ENCODE results near the gene TLE6.
A peak's percentile ranks its signal among the peaks of the same experiment; 100 is the strongest.
"Not testable (repeated sequence)": the region's sequence is repeated elsewhere in the genome, so short reads cannot be mapped to it uniquely, and the experiment has no call there.

The TLE6 gene

DNA sequence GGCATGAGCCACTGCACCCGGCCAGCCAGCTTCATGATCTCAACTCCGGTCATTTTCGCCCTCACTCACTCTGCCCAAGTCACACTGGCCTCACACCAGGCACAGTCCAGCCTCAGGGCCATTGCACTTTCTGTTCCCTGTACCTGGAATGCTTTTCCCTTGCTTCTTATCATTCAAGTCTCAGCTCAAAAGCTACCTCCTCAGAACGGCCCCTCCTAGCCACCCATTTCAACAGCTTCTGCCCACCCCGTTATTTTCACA is 54.2 kb downstream of the TLE6 start:
- DNase-seq: no peak

DNA sequence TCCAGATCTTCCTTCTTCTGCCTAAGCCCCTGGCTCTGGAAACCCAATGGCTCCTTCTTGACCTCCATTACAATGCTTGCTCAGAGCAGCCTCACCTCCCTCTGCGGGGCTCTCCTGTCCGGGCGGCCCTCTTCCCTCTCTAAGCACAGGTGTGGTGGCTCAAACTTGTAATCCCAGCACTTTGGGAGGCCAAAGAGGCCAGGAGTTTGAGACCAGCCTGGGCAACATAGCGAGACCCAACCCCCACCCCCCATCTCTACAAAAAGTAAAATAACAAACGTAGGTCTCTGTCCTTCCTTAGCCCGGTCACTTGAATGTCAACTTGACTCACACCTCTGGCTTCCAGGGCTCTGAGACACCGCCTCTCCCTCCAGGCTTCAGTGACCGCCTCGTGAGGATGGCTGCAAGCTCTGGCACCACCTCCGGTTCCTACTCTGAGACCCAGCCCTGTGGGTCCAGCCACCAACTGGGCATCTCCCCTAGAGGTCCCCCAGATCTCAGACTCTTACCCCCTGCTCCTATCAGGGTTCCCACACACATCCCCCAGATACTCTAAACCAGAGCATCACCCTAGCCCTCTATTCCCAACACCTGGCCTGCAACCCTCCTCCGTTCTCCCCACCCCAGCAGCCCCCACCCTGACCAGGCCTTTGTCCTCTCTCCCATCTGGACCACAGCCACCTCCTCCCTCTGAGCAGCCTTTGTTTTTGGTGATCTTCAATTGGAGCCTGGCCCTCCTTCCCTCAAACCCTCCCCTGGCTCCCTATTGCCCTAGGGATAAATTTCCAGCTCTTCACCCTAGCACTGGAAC is 56.4 kb downstream of the TLE6 start:
- no peak for DNase-seq

DNA sequence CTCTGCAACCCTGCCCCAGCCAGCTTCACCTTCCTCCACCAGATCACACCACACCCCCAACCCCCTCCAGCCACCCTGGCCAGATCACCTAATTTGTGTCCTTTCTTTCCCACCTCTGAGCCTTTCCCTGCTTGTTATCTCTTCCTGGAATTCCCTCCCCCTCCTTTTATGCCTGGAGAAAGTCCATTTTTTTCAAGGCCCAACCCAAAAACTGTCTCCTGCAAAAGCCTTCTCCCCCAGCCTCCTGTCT is 57.0 kb downstream of the TLE6 start:
- DNase-seq: no peak

DNA sequence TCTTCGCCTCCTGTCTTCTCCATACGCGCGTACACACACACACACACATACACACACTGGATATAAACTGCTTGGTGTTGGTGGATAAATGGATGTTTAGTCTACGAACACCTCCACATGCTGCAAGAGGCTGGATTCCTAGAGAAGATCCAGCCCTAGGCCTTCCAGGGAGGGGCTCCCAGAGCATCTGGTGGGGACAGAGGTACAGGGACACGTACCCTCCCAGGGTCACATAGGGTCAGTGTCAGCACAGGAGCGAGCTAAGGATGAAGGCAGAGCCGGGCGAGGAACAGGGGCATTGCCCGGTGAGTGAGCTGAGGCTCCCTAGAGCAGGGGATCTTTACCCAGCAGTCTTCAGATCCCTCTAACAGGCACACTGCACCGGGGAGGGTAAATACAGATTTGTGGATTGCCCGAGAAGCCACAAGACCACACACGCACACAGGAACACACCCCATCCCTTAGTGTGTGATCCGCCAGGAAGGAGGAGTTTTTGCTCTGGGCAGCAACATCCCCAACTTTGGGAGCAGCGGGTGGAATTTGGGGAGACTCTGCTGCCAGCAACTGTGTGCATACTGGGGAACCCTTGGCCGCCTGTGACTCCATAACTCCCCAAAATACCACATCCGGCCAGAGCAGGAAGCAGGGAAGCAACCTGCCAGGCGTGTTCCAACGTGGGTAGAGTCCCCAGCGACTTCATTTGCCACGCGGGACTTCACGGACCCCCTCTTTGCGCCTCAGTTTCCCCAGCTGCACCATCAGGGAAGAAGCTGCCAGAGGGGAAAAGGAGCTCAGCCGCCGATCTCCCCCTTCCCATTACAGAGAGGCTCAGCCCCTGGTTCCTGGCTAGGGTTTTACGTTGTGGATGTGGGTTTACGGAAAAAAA is 57.5 kb downstream of the TLE6 start:
- peak; percentile 52 for DNase-seq

DNA sequence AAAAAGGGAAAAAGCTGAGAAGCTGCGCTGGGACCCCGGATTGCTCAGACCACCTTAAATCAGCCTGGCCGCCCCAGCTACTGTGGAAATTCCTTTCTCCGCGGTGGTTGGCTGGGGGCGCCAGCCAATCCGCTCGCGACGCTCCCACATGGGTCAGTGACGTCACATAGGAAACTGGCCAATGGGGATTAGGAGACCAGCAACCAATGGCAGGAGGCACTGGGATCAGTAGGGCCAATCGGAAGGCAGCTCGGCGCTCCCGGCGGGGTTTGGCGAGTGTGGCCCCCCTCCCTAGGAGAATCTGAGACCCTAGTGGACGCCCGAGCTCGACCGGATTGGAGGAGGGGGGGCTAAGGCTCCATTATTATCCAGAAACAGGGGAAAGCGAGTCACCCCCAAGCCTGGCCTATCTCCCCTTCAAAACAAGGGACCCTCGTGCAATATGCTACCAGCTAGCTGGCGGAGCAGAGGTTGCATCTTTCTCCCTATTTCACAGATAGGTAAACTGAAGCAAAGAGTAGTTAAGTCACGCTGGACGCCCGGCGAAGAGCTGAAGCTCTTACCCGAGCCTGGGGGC is 58.3 kb downstream of the TLE6 start:
- DNase-seq: peak; percentile 99

DNA sequence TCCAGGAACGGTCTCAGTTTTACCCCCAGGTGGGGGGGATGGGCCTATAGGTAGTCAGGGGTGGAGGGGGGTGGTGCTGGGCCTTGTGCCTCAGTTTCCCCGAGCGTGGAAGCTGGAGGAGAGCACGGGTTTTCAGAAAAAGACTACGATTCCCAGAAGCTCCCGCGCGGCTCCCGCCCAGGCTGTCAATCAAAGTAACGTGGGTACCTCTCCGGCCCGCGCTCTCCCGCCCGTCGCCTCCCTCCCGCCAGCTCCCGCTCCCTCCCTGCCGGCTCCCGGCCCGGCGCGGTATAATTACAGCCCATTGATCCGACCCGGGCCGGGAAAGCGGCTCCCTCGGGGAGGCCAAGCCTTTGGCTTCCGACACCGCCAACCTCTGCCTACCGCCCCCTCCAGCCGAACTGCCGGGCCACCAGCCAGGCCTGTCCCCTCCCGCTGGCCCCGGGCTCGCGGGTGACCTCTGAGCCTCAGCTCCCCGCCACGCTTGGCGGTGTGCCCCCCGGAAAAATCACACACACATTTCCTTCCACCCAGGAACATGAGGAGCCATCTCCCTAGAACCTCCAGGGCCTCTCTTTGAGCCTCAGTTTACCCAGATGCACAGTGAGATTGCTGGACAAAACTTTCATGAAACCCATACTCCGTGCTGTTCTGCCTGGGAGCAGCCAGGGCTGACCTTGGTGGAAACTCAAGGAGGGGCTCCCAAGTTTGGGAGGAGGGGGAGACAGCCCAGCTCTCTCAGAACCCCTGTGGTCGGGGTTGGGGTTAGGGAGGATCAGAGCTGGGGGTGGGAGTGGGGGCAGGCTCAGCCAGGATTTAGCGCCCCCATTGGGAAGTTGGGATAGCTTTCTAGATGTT is 59.0 kb downstream of the TLE6 start:
- DNase-seq: peak; percentile 95

DNA sequence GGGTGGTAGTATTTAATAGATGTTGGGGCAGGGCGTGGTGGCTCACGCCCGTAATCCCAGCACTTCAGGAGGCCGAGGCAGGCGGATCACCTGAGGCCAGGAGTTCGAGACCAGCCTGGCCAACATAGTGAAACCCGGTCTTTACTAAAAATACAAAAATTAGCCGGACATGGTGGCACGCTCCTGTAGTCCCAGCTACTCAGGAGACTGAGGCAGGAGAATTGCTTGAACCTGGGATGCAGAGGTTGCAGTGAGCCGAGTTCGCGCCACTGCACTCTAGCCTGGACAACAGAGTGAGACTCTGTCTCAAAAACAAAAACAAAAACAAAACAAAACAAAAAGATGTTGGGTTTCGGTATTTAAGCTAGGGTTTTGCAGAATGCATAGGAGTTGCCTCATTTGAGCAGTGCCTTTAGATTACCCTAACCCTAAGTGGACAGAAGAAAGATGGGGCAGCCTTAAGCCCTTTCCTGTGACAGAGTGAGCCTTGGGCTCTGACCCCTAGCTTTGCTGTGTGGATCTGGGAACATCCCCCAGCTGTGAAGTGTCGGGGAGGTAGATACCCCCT is 59.7 kb downstream of the TLE6 start:
- DNase-seq: not testable (repeated sequence)

DNA sequence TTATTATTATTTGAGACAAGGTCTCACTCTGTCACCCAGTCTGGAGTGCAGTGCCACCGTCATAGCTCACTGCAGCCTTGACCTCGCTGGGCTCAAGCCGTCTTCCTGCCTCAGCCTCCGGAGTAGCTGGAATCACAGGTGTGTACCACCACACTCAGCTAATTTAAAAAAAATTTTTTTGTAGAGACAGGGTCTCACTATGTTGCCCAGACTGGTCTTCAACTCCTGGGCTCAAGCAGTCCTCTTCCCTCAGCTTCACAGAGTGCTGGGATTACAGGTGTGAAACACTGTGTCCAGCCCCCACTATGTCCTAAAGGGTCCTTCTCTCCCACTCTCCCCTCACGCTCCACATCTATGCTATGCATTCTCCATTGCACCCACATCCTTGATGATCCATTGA is 60.9 kb downstream of the TLE6 start:
- DNase-seq: no peak

DNA sequence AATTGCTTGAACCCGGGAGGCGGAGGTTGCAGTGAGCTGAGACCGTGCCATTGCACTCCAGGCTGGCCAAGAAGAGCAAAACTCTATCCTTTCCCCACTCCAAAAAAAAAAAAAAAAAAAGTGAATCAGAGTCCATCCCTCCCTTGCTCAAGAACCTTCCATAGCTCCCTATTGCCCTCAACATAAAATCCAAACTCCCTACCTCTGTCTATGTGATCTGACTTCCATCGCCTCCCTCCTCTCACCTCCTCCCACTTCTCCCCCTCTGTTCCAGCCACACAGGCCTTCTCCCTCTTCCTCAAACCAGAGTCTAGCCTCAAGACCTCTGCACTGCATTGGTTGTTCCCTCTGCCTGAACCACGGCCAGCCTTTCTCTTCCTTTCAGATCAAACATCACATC is 61.8 kb downstream of the TLE6 start:
- no peak for DNase-seq

DNA sequence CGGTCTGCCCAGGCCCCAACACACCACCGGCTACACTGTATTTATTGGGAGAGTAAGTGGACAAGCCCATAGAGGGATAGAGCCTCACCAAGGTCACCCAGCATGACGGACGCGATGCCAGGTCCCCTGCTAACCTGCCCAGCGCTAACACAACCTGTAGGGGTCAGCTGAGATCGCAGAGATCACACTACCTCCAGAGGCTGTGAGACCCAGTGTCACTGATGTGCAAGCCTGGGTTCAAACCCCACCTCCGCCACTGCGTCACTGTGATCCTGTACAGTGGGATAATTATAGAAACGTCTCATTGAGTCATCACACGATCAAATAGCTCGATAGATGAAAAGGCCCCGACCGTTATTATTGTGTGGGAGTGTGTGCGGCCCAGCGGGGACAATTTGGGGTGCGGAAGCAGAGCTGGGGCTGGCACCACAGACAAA is 62.3 kb downstream of the TLE6 start:
- DNase-seq: no peak

DNA sequence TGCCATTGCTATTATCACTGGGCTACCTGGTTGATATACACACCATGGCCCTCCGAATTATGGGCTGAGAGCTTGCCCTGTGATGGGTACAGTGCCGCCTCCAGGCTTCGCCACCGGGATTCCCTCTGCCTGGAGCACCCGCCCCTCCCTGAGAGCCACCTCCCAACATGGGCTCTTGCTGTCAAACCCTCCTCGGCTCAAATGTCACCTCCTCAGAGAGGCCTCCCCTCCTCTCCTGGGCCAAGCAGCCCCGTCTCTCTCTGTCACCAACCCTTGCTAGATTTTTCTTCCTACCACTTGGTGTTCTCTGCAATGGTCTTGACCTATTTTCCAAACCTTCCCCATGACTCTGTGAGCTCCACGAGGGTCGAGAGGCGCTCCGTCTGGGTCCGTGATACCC is 64.0 kb downstream of the TLE6 start:
- DNase-seq: no peak

DNA sequence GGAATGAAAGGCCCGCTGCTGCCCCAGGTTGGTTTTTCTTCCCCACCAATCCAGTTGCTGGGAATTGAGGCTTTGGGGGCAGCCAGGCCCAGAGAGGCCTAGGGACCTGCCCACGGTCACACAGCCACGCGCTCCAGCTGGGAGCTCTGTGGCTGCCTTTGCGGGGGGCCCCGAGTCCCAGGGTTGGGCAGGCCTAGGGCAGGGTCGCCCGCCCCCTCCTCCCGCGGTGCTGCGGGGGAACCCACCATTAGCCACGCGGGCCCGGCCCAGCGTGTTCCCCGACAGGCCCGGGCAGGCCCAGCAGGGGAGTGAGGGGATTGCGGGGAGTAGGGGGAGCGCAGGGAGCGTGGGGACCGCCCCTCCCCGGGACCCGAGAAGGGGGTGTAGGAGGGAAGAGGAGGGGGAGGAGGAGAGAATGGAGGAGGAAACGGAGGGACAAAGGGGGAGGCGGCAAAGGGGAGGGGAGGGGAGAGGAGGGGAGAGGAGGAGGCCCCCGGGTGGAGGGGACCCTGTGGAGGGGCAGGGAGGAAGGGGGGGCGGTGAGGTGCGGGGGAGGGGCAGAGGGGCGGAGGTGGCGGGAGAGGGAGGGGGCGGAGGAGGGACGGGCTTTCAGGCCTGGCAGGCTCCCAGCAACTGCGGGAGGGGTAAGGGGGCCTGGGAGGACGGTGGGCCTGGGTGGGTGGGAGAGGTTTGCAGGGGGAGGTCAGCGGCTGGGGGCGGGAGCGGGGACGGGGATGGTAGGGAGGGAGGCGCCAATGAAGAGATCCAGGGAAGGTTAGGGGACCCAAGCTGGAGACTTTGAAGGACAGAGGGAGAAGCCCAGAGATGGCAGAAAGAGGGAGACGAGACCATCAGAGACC is 64.6 kb downstream of the TLE6 start:
- peak; percentile 60 for DNase-seq

DNA sequence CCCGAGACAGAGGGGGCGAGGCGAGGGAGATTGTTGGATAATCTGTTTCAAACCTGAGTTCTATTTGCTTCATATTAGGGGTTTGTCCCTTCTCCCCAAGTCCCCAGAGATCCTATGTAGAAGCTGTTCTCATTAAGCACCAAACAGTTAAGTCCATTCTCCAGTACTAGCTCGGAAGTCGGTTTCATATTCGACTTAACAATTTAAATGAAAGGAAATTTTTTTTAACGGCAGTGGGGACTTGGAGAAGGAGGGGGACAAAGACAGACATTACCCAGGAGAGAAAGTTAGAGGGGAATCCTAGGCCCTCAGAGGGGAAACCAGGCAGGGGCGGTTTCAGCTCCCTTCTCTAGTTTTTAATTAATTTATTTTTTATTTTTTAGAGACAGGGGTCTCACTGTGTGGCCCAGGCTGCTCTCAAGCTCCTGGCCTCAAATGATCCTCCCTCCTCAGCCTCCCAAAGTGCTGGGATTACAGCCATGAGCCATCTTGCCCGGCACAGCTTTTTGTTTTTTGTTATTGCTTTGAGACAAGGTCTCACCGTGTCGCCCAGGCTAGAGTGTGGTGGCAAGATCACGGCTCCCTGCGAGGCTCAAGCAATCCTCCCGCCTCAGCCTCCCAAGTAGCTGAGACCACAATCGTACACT is 65.4 kb downstream of the TLE6 start:
- DNase-seq: peak; percentile 51
